Renal cortex interstitium (tissue), 11 donors: ENCODE data around the gene POFUT1. TPM values are rescaled to one million over a fixed set of nuclear protein-coding genes. Genes with fewer than 3 reads are reported as not detected.
"Not testable (repeated sequence)": the region's sequence is repeated elsewhere in the genome, so short reads cannot be mapped to it uniquely, and the experiment has no call there.

Experiments used
- DNase-seq, 11 donors: peaks; one replicate each; pipeline ENCODE4 v3.0.0-alpha.2; 2013; ENCODE audit warnings: low read depth in 9 of 11, low spot score in 4 of 11; ENCODE audit errors: extremely low read depth in 1 of 11
- polyA plus RNA-seq, 3 donors: library from polyadenylated mRNA; unstranded; fragments of 120-200 nt; gene quantifications; one replicate each; pipeline ENCODE4 v1.2.1, GENCODE V29; 2013; ENCODE audit not compliant: insufficient read length in 3 of 3

POFUT1 gene
- polyA plus RNA-seq, 3 donors = 40.8 to 45.0 (median 41.7) TPM

GRCh38 chr20:32181606-32182005, 26.1 kb upstream of the POFUT1 start:
- no peak for DNase-seq

GRCh38 chr20:32183947-32184635, 23.6 kb upstream of the POFUT1 start:
- DNase-seq = no peak

GRCh38 chr20:32184961-32185603, 22.6 kb upstream of the POFUT1 start:
- DNase-seq = no peak

- DNase-seq = no peak
Measured at GRCh38 chr20:32186506-32186905, 21.2 kb upstream of the POFUT1 start.

- no peak for DNase-seq
Measured at GRCh38 chr20:32188376-32189122, 19.1 kb upstream of the POFUT1 start.

GRCh38 chr20:32189123-32189410, 18.6 kb upstream of the POFUT1 start:
- no peak for DNase-seq

GRCh38 chr20:32189691-32190615, 17.7 kb upstream of the POFUT1 start:
- peak in 6 of 11 donors; percentile 48 to 59 (median 53) for DNase-seq

GRCh38 chr20:32190616-32191415, 16.9 kb upstream of the POFUT1 start:
- no peak for DNase-seq

- no peak for DNase-seq
Measured at GRCh38 chr20:32191422-32191821, 16.3 kb upstream of the POFUT1 start.

- DNase-seq = no peak
Measured at GRCh38 chr20:32191873-32192272, 15.8 kb upstream of the POFUT1 start.

GRCh38 chr20:32192698-32193097, 15.0 kb upstream of the POFUT1 start:
- no peak for DNase-seq

GRCh38 chr20:32193336-32193735, 14.3 kb upstream of the POFUT1 start:
- not testable (repeated sequence) for DNase-seq

GRCh38 chr20:32193996-32194395, 13.7 kb upstream of the POFUT1 start:
- DNase-seq = no peak

GRCh38 chr20:32195581-32195980, 12.1 kb upstream of the POFUT1 start:
- no peak for DNase-seq

- DNase-seq = not testable (repeated sequence)
Measured at GRCh38 chr20:32196613-32197012, 11.1 kb upstream of the POFUT1 start.

- DNase-seq = not testable (repeated sequence)
Measured at GRCh38 chr20:32197136-32197535, 10.5 kb upstream of the POFUT1 start.

- no peak for DNase-seq
Measured at GRCh38 chr20:32199006-32199405, 8.7 kb upstream of the POFUT1 start.

- no peak for DNase-seq
Measured at GRCh38 chr20:32201296-32201976, 6.2 kb upstream of the POFUT1 start.
